Spleen (tissue), 7 donors: ENCODE results near the gene CPED1.

Experiments used
- POLR2A ChIP-seq, 3 donors: fragments of 450-650 bp; IDR thresholded peaks; one replicate each; pipeline ENCODE4 v1.5.1; 2017; ENCODE audit warnings: antibody characterized with exemption in 3 of 3, mild to moderate bottlenecking in 1 of 3
- TF ChIP-seq, protein P1 (sequence below), 11 experiments: fragments of 200-600 bp in 7 of 11; fragments of 450-650 bp in 4 of 11; sonication (generic) in 4 of 11; IDR thresholded peaks in 8 of 11; conservative IDR thresholded peaks in 3 of 11; 1 replicate in 7 of 11; 2 replicates in 4 of 11; pipeline versions ENCODE4 v1.4.0 to v1.8.0; 2016 to 2021; ENCODE audit warnings: antibody characterized with exemption in 11 of 11, inconsistent platforms in 4 of 11, mild to moderate bottlenecking in 1 of 11
- donor health status: DM: no; HTN: no; CAD: no; lungs with moderate emphysema.
- donor health status: DM: no; HTN: no; CAD: no.
- donor health status: DM: no; HTN: no; CAD: no.

- TF ChIP-seq POLR2A (IDR thresholded peaks at IDR 0.05) = no peak
- TF ChIP-seq, protein P1, sequence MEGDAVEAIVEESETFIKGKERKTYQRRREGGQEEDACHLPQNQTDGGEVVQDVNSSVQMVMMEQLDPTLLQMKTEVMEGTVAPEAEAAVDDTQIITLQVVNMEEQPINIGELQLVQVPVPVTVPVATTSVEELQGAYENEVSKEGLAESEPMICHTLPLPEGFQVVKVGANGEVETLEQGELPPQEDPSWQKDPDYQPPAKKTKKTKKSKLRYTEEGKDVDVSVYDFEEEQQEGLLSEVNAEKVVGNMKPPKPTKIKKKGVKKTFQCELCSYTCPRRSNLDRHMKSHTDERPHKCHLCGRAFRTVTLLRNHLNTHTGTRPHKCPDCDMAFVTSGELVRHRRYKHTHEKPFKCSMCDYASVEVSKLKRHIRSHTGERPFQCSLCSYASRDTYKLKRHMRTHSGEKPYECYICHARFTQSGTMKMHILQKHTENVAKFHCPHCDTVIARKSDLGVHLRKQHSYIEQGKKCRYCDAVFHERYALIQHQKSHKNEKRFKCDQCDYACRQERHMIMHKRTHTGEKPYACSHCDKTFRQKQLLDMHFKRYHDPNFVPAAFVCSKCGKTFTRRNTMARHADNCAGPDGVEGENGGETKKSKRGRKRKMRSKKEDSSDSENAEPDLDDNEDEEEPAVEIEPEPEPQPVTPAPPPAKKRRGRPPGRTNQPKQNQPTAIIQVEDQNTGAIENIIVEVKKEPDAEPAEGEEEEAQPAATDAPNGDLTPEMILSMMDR (IDR thresholded peaks at IDR 0.05 in 8 of 11, conservative IDR thresholded peaks at IDR 0.05 in 3 of 11) = no peak
Measured at GRCh38 chr7:121026577-121027111, 38.1 kb downstream of the CPED1 start.
